HG03521 (cell line): Measurements from ENCODE around the gene FADS2.
"Not testable (repeated sequence)": the region's sequence is repeated elsewhere in the genome, so short reads cannot be mapped to it uniquely, and the experiment has no call there.

Source experiments
- ATAC-seq: cut with Tn5 transposase; IDR thresholded peaks from one replicate; pipeline ENCODE4 v1.9.1; 2021; ENCODE audit warnings: mild to moderate bottlenecking, moderate library complexity; ENCODE audit not compliant: unreplicated experiment

The FADS2 gene

GRCh38 chr11:61866231-61866957 lies 38.3 kb downstream of the FADS2 start:
- no peak for ATAC-seq

GRCh38 chr11:61866958-61867343 lies 38.9 kb downstream of the FADS2 start:
- no peak for ATAC-seq

GRCh38 chr11:61868571-61869428 lies 40.7 kb downstream of the FADS2 start:
- no peak for ATAC-seq

GRCh38 chr11:61869429-61869707 lies 41.3 kb downstream of the FADS2 start:
- ATAC-seq, result no peak

- no peak for ATAC-seq
Observed at GRCh38 chr11:61869708-61870451, 41.8 kb downstream of the FADS2 start.

GRCh38 chr11:61870541-61871031 lies 42.5 kb downstream of the FADS2 start:
- no peak for ATAC-seq

GRCh38 chr11:61871158-61871597 lies 43.1 kb downstream of the FADS2 start:
- ATAC-seq, result peak; percentile 59

- no peak for ATAC-seq
Observed at GRCh38 chr11:61872935-61873565, 45.0 kb downstream of the FADS2 start.

- ATAC-seq, result no peak
Observed at GRCh38 chr11:61873588-61874376, 45.7 kb downstream of the FADS2 start.

- ATAC-seq, result no peak
Observed at GRCh38 chr11:61874377-61874809, 46.3 kb downstream of the FADS2 start.

GRCh38 chr11:61874853-61875252 lies 46.8 kb downstream of the FADS2 start:
- ATAC-seq, result no peak

GRCh38 chr11:61875698-61876097 lies 47.6 kb downstream of the FADS2 start:
- no peak for ATAC-seq

GRCh38 chr11:61879152-61879551 lies 51.1 kb downstream of the FADS2 start:
- no peak for ATAC-seq

- ATAC-seq, result no peak
Observed at GRCh38 chr11:61880031-61880430, 51.9 kb downstream of the FADS2 start.

- ATAC-seq, result no peak
Observed at GRCh38 chr11:61880454-61880853, 52.4 kb downstream of the FADS2 start.

GRCh38 chr11:61881397-61881796 lies 53.3 kb downstream of the FADS2 start:
- no peak for ATAC-seq

- ATAC-seq, result not testable (repeated sequence)
Observed at GRCh38 chr11:61882267-61882666, 54.2 kb downstream of the FADS2 start.

- no peak for ATAC-seq
Observed at GRCh38 chr11:61882879-61883278, 54.8 kb downstream of the FADS2 start.

GRCh38 chr11:61883327-61883726 lies 55.2 kb downstream of the FADS2 start:
- no peak for ATAC-seq

- ATAC-seq, result no peak
Observed at GRCh38 chr11:61883947-61884346, 55.8 kb downstream of the FADS2 start.
